PC-9 (cell line): ENCODE data around the gene GPRIN1.

Experiments used
- EZH2 ChIP-seq: fragments of 200-600 bp; sonication (generic); IDR thresholded peaks from 2 replicates; pipeline ENCODE4 v1.8.0; 2017; ENCODE audit warnings: antibody characterized with exemption, low read depth
- TF ChIP-seq, protein P1 (sequence below): fragments of 200-600 bp; sonication (generic); conservative IDR thresholded peaks from 2 replicates; pipeline ENCODE4 v1.6.1; 2017; ENCODE audit warnings: mixed run types, antibody characterized with exemption, mild to moderate bottlenecking, moderate library complexity

DNA sequence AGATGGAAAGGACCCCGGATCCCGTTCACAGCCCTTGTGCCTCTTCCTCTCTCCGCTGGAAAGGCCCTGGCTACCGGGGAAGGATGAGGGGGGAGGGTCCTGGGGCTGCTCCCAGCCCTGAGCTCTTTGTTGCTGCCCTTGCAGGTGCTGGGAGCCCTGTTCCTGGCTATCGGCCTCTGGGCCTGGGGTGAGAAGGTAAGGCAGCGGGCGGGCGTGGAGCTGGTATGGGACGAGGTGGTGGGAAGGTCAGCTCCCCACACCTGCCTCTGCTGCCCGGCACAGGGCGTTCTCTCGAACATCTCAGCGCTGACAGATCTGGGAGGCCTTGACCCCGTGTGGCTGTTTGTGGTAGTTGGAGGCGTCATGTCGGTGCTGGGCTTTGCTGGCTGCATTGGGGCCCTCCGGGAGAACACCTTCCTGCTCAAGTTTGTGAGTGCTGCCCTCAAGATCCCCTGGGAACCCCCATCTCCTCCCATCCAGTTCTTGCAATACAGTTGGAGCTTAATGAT, 41.6 kb upstream of the GPRIN1 start:
- TF ChIP-seq EZH2: no peak
- TF ChIP-seq, protein P1, sequence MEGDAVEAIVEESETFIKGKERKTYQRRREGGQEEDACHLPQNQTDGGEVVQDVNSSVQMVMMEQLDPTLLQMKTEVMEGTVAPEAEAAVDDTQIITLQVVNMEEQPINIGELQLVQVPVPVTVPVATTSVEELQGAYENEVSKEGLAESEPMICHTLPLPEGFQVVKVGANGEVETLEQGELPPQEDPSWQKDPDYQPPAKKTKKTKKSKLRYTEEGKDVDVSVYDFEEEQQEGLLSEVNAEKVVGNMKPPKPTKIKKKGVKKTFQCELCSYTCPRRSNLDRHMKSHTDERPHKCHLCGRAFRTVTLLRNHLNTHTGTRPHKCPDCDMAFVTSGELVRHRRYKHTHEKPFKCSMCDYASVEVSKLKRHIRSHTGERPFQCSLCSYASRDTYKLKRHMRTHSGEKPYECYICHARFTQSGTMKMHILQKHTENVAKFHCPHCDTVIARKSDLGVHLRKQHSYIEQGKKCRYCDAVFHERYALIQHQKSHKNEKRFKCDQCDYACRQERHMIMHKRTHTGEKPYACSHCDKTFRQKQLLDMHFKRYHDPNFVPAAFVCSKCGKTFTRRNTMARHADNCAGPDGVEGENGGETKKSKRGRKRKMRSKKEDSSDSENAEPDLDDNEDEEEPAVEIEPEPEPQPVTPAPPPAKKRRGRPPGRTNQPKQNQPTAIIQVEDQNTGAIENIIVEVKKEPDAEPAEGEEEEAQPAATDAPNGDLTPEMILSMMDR: no peak
